PFSK-1 (cell line): Measurements from ENCODE around the gene GSTP1.

Experiments used
- FOXP2 ChIP-seq: optimal IDR thresholded peaks from 2 replicates; pipeline ENCODE3; 2011; ENCODE audit warnings: borderline replicate concordance, control low read depth, inconsistent platforms; ENCODE audit not compliant: insufficient read depth; ENCODE audit errors: extremely low read length, extremely low read depth
- POLR2AphosphoS5 ChIP-seq: IDR thresholded peaks from 2 replicates; pipeline ENCODE4 v1.6.1; 2012; ENCODE audit warnings: low read depth, mild to moderate bottlenecking, control low read depth, low read length, moderate library complexity
- REST ChIP-seq, 2 experiments: IDR thresholded peaks; 2 replicates each; pipeline versions ENCODE4 v1.6.1 to v1.8.0; 2011 to 2012; ENCODE audit warnings: low read depth in 2 of 2, low read length in 2 of 2, control low read depth in 1 of 2, inconsistent platforms in 1 of 2, mild to moderate bottlenecking in 1 of 2, moderate library complexity in 1 of 2; ENCODE audit not compliant: insufficient read depth in 1 of 2
- SIN3A ChIP-seq: IDR thresholded peaks from 2 replicates; pipeline ENCODE4 v1.6.1; 2012; ENCODE audit warnings: mild to moderate bottlenecking, low read length, moderate library complexity, borderline replicate concordance; ENCODE audit not compliant: insufficient read depth
- TAF1 ChIP-seq: IDR thresholded peaks from 2 replicates; pipeline ENCODE4 v1.6.1; 2012; ENCODE audit warnings: low read length, control low read depth, borderline replicate concordance; ENCODE audit not compliant: insufficient read depth

GSTP1 gene

GRCh38 chr11:67593565-67593905 is 9.9 kb downstream of the GSTP1 start:
- TF ChIP-seq TAF1: no peak
- TF ChIP-seq REST (IDR thresholded peaks at IDR 0.05; ENCODE audit: insufficient read depth in 1 of 2, low read depth in 2 of 2, low read length in 2 of 2): no peak
- TF ChIP-seq FOXP2: no peak
- no peak for TF ChIP-seq POLR2AphosphoS5
- TF ChIP-seq SIN3A: no peak

GRCh38 chr11:67594480-67594879 is 10.9 kb downstream of the GSTP1 start:
- TF ChIP-seq SIN3A: no peak
- TF ChIP-seq FOXP2: no peak
- no peak for TF ChIP-seq POLR2AphosphoS5
- no peak for TF ChIP-seq REST (IDR thresholded peaks at IDR 0.05; ENCODE audit: insufficient read depth in 1 of 2, low read depth in 2 of 2, low read length in 2 of 2)

- TF ChIP-seq SIN3A (no peak), REST (IDR thresholded peaks at IDR 0.05; ENCODE audit: insufficient read depth in 1 of 2, low read depth in 2 of 2, low read length in 2 of 2) (no peak), POLR2AphosphoS5 (no peak), TAF1 (no peak), FOXP2 (no peak)
Measured at GRCh38 chr11:67596753-67597300, 13.2 kb downstream of the GSTP1 start.

GRCh38 chr11:67599149-67599548 is 15.5 kb downstream of the GSTP1 start:
- TF ChIP-seq FOXP2: no peak

GRCh38 chr11:67600324-67601029 is 16.9 kb downstream of the GSTP1 start:
- TF ChIP-seq SIN3A (no peak), REST (IDR thresholded peaks at IDR 0.05; ENCODE audit: insufficient read depth in 1 of 2, low read depth in 2 of 2, low read length in 2 of 2) (no peak), TAF1 (no peak), FOXP2 (no peak), POLR2AphosphoS5 (no peak)
